Measurements from ENCODE around the gene TNFRSF18.
"Not testable (repeated sequence)": the region's sequence is repeated elsewhere in the genome, so short reads cannot be mapped to it uniquely, and the experiment has no call there.

Gene TNFRSF18, protein sequence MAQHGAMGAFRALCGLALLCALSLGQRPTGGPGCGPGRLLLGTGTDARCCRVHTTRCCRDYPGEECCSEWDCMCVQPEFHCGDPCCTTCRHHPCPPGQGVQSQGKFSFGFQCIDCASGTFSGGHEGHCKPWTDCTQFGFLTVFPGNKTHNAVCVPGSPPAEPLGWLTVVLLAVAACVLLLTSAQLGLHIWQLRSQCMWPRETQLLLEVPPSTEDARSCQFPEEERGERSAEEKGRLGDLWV

DNA sequence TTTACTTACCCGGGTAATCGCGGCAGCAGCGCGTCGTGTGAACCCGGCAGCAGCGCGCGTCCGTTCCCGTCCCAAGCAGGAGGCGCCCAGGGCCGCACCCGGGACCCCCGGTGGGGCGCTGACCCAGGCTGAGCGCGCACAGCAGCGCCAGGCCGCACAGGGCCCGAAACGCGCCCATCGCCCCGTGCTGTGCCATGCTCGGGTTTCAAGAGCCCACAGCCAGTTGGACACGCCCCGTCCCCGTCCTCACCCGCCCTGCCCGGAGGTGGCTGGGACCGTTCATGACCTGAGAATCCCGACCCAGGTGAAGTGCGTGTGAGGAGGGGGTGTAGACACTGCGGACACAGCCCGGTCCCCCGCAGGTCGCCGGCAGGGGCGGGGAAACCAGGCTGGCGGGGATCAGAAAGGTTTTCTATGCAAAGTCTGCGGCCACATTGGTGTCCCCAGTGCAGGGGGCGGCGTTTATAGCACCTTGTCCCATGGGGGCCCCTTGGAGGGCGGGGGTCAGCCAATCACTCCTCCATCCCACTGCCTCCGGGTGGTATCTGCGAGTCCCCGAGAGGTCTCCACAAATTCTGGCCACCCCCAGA lies at the start of gene TNFRSF18:
TNFRSF18 (minus strand) TSS at position 217 of the 590 bp plus-strand sequence; CDS start at position 196, 21 bp downstream.
- Histone ChIP-seq H3K4me3 (ENCODE audit: low read length in 2 of 2) (peak within 1 kb of the TSS in 1 of 2 donors; percentile 29), H3K9me3 (ENCODE audit: control insufficient read depth in 2 of 2, low read length in 2 of 2) (no peaks in the 10 kb centered on the region), H3K4me1 (ENCODE audit: control insufficient read depth, insufficient read depth, low read length) (peaks cover 9% of the 10 kb centered on the region), H3K36me3 (ENCODE audit: control insufficient read depth in 2 of 2, insufficient read depth in 2 of 2, low read length in 2 of 2) (no peaks in the 10 kb centered on the region), H3K27me3 (ENCODE audit: control insufficient read depth in 1 of 2, insufficient read depth in 2 of 2, low read length in 2 of 2) (peaks cover 13 to 28% of the 10 kb centered on the region in 2 donors), H3K9ac (ENCODE audit: low read length in 2 of 2) (no peak within 1 kb of the TSS), H3K27ac (ENCODE audit: low read length) (no peak within 1 kb of the TSS)

GRCh38 chr1:1255611-1256010 lies 49.2 kb upstream of the TNFRSF18 start:
- no peak overlapping the region for H3K9ac ChIP-seq (ENCODE audit: low read length in 2 of 2)
- peaks cover 26 to 31% of the 10 kb centered on the region in 2 donors for H3K36me3 ChIP-seq (ENCODE audit: control insufficient read depth in 2 of 2, insufficient read depth in 2 of 2, low read length in 2 of 2)
- no peaks in the 10 kb centered on the region for H3K9me3 ChIP-seq (ENCODE audit: control insufficient read depth in 2 of 2, low read length in 2 of 2)
- H3K27ac ChIP-seq (ENCODE audit: low read length) = no peak overlapping the region
- no peaks in the 10 kb centered on the region for H3K27me3 ChIP-seq (ENCODE audit: control insufficient read depth in 1 of 2, insufficient read depth in 2 of 2, low read length in 2 of 2)
- no peaks in the 10 kb centered on the region for H3K4me1 ChIP-seq (ENCODE audit: control insufficient read depth, insufficient read depth, low read length)
- H3K4me3 ChIP-seq (ENCODE audit: low read length in 2 of 2) = no peak overlapping the region

- Histone ChIP-seq H3K27me3 (ENCODE audit: control insufficient read depth in 1 of 2, insufficient read depth in 2 of 2, low read length in 2 of 2) (no peaks in the 10 kb centered on the region), H3K36me3 (ENCODE audit: control insufficient read depth in 2 of 2, insufficient read depth in 2 of 2, low read length in 2 of 2) (peaks cover 24 to 26% of the 10 kb centered on the region in 2 donors), H3K9ac (ENCODE audit: low read length in 2 of 2) (no peak overlapping the region), H3K27ac (ENCODE audit: low read length) (no peak overlapping the region), H3K9me3 (ENCODE audit: control insufficient read depth in 2 of 2, low read length in 2 of 2) (no peaks in the 10 kb centered on the region), H3K4me1 (ENCODE audit: control insufficient read depth, insufficient read depth, low read length) (no peaks in the 10 kb centered on the region), H3K4me3 (ENCODE audit: low read length in 2 of 2) (no peak overlapping the region)
These were observed 48.7 kb upstream of the TNFRSF18 start for GRCh38 chr1:1255078-1255477.

DNA sequence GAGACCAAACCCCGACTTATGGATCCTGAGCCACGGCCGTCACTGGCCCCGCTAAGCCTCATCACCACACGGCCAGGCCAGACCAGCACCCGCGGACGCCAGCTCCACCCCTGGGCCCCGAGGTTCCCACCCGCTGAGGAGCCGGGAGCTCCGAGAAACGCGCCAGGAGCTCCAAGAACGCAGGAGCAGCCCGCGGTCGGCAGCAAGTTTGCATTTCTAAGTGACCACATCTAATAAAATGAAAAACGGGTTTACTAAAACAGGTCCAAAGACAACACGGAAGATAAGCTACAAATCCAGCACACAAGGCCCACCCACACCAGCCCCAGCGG lies 48.2 kb upstream of the TNFRSF18 start:
- Histone ChIP-seq H3K36me3 (ENCODE audit: control insufficient read depth in 2 of 2, insufficient read depth in 2 of 2, low read length in 2 of 2) (peaks cover 20 to 22% of the 10 kb centered on the region in 2 donors), H3K4me1 (ENCODE audit: control insufficient read depth, insufficient read depth, low read length) (no peaks in the 10 kb centered on the region), H3K27ac (ENCODE audit: low read length) (no peak overlapping the region), H3K27me3 (ENCODE audit: control insufficient read depth in 1 of 2, insufficient read depth in 2 of 2, low read length in 2 of 2) (no peaks in the 10 kb centered on the region), H3K9me3 (ENCODE audit: control insufficient read depth in 2 of 2, low read length in 2 of 2) (no peaks in the 10 kb centered on the region), H3K4me3 (ENCODE audit: low read length in 2 of 2) (no peak overlapping the region), H3K9ac (ENCODE audit: low read length in 2 of 2) (no peak overlapping the region)

GRCh38 chr1:1253972-1254666 lies 47.7 kb upstream of the TNFRSF18 start:
- Histone ChIP-seq H3K36me3 (ENCODE audit: control insufficient read depth in 2 of 2, insufficient read depth in 2 of 2, low read length in 2 of 2) (peaks cover 15 to 21% of the 10 kb centered on the region in 2 donors), H3K9ac (ENCODE audit: low read length in 2 of 2) (no peak overlapping the region), H3K27me3 (ENCODE audit: control insufficient read depth in 1 of 2, insufficient read depth in 2 of 2, low read length in 2 of 2) (no peaks in the 10 kb centered on the region), H3K4me3 (ENCODE audit: low read length in 2 of 2) (no peak overlapping the region), H3K4me1 (ENCODE audit: control insufficient read depth, insufficient read depth, low read length) (no peaks in the 10 kb centered on the region), H3K27ac (ENCODE audit: low read length) (no peak overlapping the region), H3K9me3 (ENCODE audit: control insufficient read depth in 2 of 2, low read length in 2 of 2) (no peaks in the 10 kb centered on the region)

- Histone ChIP-seq H3K27me3 (ENCODE audit: control insufficient read depth in 1 of 2, insufficient read depth in 2 of 2, low read length in 2 of 2) (no peaks in the 10 kb centered on the region), H3K4me1 (ENCODE audit: control insufficient read depth, insufficient read depth, low read length) (no peaks in the 10 kb centered on the region), H3K9me3 (ENCODE audit: control insufficient read depth in 2 of 2, low read length in 2 of 2) (no peaks in the 10 kb centered on the region), H3K27ac (ENCODE audit: low read length) (no peak overlapping the region), H3K4me3 (ENCODE audit: low read length in 2 of 2) (no peak overlapping the region), H3K36me3 (ENCODE audit: control insufficient read depth in 2 of 2, insufficient read depth in 2 of 2, low read length in 2 of 2) (peaks cover 11 to 17% of the 10 kb centered on the region in 2 donors), H3K9ac (ENCODE audit: low read length in 2 of 2) (no peak overlapping the region)
These were observed 46.9 kb upstream of the TNFRSF18 start for GRCh38 chr1:1253314-1253713.

GRCh38 chr1:1250786-1251284 lies 44.4 kb upstream of the TNFRSF18 start:
- H3K4me1 ChIP-seq (ENCODE audit: control insufficient read depth, insufficient read depth, low read length) = peaks cover 5% of the 10 kb centered on the region

DNA sequence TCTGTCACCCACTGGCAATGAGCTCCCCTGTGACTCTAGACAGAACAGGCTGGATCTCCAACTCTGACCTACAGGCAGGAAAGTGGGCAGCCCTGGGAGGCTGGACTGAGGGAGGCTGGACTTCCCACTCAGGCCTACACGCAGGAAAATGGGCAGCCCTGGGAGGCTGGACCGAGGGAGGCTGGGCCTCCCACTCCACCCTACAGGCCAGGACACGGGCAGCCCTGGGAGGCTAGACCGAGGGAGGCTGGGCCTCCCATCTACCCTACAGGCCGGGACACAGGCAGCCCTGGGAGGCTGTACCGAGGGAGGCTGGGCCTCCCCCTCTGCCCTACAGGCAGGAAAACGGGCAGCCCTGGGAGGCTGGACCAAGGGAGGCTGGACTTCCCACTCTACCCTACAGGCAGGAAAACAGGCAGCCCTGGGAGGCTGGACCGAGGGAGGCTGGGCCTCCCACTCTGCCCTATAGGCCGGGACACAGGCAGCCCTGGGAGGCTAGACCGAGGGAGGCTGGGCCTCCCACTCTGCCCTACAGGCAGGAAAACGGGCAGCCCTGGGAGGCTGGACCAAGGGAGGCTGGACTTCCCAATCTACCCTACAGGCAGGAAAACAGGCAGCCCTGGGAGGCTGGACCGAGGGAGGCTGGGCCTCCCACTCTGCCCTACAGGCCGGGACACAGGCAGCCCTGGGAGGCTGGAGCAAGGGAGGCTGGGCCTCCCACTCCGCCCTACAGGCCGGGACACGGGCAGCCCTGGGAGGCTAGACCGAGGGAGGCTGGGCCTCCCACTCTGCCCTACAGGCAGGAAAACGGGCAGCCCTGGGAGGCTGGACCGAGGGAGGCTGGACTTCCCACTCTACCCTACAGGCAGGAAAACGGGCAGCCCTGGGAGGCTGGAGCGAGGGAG lies 41.9 kb upstream of the TNFRSF18 start:
- H3K27me3 ChIP-seq (ENCODE audit: control insufficient read depth in 1 of 2, insufficient read depth in 2 of 2, low read length in 2 of 2) = peaks cover 5 to 22% of the 10 kb centered on the region in 2 donors
- H3K36me3 ChIP-seq (ENCODE audit: control insufficient read depth in 2 of 2, insufficient read depth in 2 of 2, low read length in 2 of 2) = not testable (repeated sequence)

More at GRCh38 chr1:1250786-1251284, 44.4 kb upstream of the TNFRSF18 start:
- H3K27me3 ChIP-seq (ENCODE audit: control insufficient read depth in 1 of 2, insufficient read depth in 2 of 2, low read length in 2 of 2) = peaks cover 5 to 19% of the 10 kb centered on the region in 2 donors
- no peak overlapping the region for H3K9ac ChIP-seq (ENCODE audit: low read length in 2 of 2)
- H3K4me3 ChIP-seq (ENCODE audit: low read length in 2 of 2) = no peak overlapping the region
- H3K36me3 ChIP-seq (ENCODE audit: control insufficient read depth in 2 of 2, insufficient read depth in 2 of 2, low read length in 2 of 2) = peaks cover 8 to 17% of the 10 kb centered on the region in 2 donors
- no peak overlapping the region for H3K27ac ChIP-seq (ENCODE audit: low read length)
- no peaks in the 10 kb centered on the region for H3K9me3 ChIP-seq (ENCODE audit: control insufficient read depth in 2 of 2, low read length in 2 of 2)

DNA sequence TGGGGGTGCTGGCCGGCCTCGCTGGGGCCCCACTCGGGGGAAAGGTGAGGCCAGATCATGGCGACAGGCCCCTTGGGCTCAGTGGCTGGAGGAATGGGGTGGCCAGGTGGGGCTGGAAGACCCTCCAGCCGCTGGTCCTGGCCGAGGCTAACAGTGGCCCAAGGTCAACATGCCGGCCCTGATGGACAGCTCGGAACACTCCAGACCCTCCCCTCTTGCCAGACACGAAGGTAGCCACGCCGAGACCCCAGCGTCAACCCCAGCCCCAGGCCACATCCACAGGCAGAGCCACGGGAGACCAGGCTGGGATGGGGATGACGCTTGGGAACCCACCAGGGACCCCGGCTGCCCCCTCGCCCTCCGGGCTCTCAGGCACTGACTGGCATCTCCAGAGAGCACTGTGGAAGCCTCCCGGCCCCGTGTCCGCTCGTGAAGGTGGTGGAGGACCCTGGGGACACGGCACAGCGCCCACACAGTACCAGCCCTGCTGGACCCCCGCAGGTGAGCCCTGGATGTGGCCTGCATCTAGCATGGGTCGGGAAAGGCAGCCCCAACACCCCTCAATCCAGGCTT lies 41.0 kb upstream of the TNFRSF18 start:
- Histone ChIP-seq H3K36me3 (ENCODE audit: control insufficient read depth in 2 of 2, insufficient read depth in 2 of 2, low read length in 2 of 2) (no peaks in the 10 kb centered on the region), H3K27ac (ENCODE audit: low read length) (no peak overlapping the region), H3K4me1 (ENCODE audit: control insufficient read depth, insufficient read depth, low read length) (peaks cover 5% of the 10 kb centered on the region), H3K9ac (ENCODE audit: low read length in 2 of 2) (no peak overlapping the region), H3K27me3 (ENCODE audit: control insufficient read depth in 1 of 2, insufficient read depth in 2 of 2, low read length in 2 of 2) (peaks cover 5 to 22% of the 10 kb centered on the region in 2 donors), H3K4me3 (ENCODE audit: low read length in 2 of 2) (no peak overlapping the region), H3K9me3 (ENCODE audit: control insufficient read depth in 2 of 2, low read length in 2 of 2) (no peaks in the 10 kb centered on the region)

More for the DNA sequence above, 41.9 kb upstream of the TNFRSF18 start:
- H3K4me3 ChIP-seq (ENCODE audit: low read length in 2 of 2); H3K4me1 ChIP-seq (ENCODE audit: control insufficient read depth, insufficient read depth, low read length); H3K9ac ChIP-seq (ENCODE audit: low read length in 2 of 2); H3K9me3 ChIP-seq (ENCODE audit: control insufficient read depth in 2 of 2, low read length in 2 of 2); H3K27ac ChIP-seq (ENCODE audit: low read length): not testable (repeated sequence)

Data from stomach smooth muscle (tissue), 2 donors.